ENCODE measurements around the gene HS3ST3B1. TPM values are rescaled to one million over a fixed set of nuclear protein-coding genes. Genes with fewer than 3 reads are reported as not detected.

Gene HS3ST3B1
- polyA plus RNA-seq, 3 donors = 25.6 to 27.9 (median 25.7) TPM

- DNase-seq (ENCODE audit: low read depth in 3 of 3, low spot score in 2 of 3) = no peak
Observed at GRCh38 chr17:14351493-14351892, 50.6 kb downstream of the HS3ST3B1 start.

GRCh38 chr17:14352136-14352535, 51.3 kb downstream of the HS3ST3B1 start:
- DNase-seq (ENCODE audit: low read depth in 3 of 3, low spot score in 2 of 3) = no peak

GRCh38 chr17:14353861-14354474, 53.1 kb downstream of the HS3ST3B1 start:
- no peak for DNase-seq (ENCODE audit: low read depth in 3 of 3, low spot score in 2 of 3)

GRCh38 chr17:14354807-14355206, 53.9 kb downstream of the HS3ST3B1 start:
- DNase-seq (ENCODE audit: low read depth in 3 of 3, low spot score in 2 of 3) = no peak

GRCh38 chr17:14355556-14355955, 54.7 kb downstream of the HS3ST3B1 start:
- DNase-seq (ENCODE audit: low read depth in 3 of 3, low spot score in 2 of 3) = no peak

- no peak for DNase-seq (ENCODE audit: low read depth in 3 of 3, low spot score in 2 of 3)
Observed at GRCh38 chr17:14359163-14360020, 58.5 kb downstream of the HS3ST3B1 start.

GRCh38 chr17:14360856-14361255, 60.0 kb downstream of the HS3ST3B1 start:
- DNase-seq (ENCODE audit: low read depth in 3 of 3, low spot score in 2 of 3) = no peak

GRCh38 chr17:14361470-14361869, 60.6 kb downstream of the HS3ST3B1 start:
- DNase-seq (ENCODE audit: low read depth in 3 of 3, low spot score in 2 of 3) = no peak

GRCh38 chr17:14361945-14362508, 61.1 kb downstream of the HS3ST3B1 start:
- DNase-seq (ENCODE audit: low read depth in 3 of 3, low spot score in 2 of 3) = no peak

GRCh38 chr17:14366199-14366598, 65.3 kb downstream of the HS3ST3B1 start:
- no peak for DNase-seq (ENCODE audit: low read depth in 3 of 3, low spot score in 2 of 3)

GRCh38 chr17:14372461-14372860, 71.6 kb downstream of the HS3ST3B1 start:
- no peak for DNase-seq (ENCODE audit: low read depth in 3 of 3, low spot score in 2 of 3)

GRCh38 chr17:14372905-14373613, 72.2 kb downstream of the HS3ST3B1 start:
- no peak for DNase-seq (ENCODE audit: low read depth in 3 of 3, low spot score in 2 of 3)

- no peak for DNase-seq (ENCODE audit: low read depth in 3 of 3, low spot score in 2 of 3)
Observed at GRCh38 chr17:14373614-14374259, 72.9 kb downstream of the HS3ST3B1 start.

GRCh38 chr17:14374268-14374667, 73.4 kb downstream of the HS3ST3B1 start:
- DNase-seq (ENCODE audit: low read depth in 3 of 3, low spot score in 2 of 3) = no peak

- no peak for DNase-seq (ENCODE audit: low read depth in 3 of 3, low spot score in 2 of 3)
Observed at GRCh38 chr17:14376666-14377065, 75.8 kb downstream of the HS3ST3B1 start.

GRCh38 chr17:14381606-14382005, 80.7 kb downstream of the HS3ST3B1 start:
- DNase-seq (ENCODE audit: low read depth in 3 of 3, low spot score in 2 of 3) = no peak

GRCh38 chr17:14387036-14387435, 86.2 kb downstream of the HS3ST3B1 start:
- DNase-seq (ENCODE audit: low read depth in 3 of 3, low spot score in 2 of 3) = no peak

GRCh38 chr17:14389681-14390080, 88.8 kb downstream of the HS3ST3B1 start:
- DNase-seq (ENCODE audit: low read depth in 3 of 3, low spot score in 2 of 3) = no peak

GRCh38 chr17:14393723-14394122, 92.8 kb downstream of the HS3ST3B1 start:
- no peak for DNase-seq (ENCODE audit: low read depth in 3 of 3, low spot score in 2 of 3)

- DNase-seq (ENCODE audit: low read depth in 3 of 3, low spot score in 2 of 3) = no peak
Observed at GRCh38 chr17:14395255-14395654, 94.4 kb downstream of the HS3ST3B1 start.

- no peak for DNase-seq (ENCODE audit: low read depth in 3 of 3, low spot score in 2 of 3)
Observed at GRCh38 chr17:14396547-14396946, 95.7 kb downstream of the HS3ST3B1 start.
